Stimulated activated CD4-positive, alpha-beta T cell treated with anti-CD3 and anti-CD28 coated beads, TNF-alpha, amount 100 ng/mL, for 24 hours (primary cell): ENCODE results near the gene FOXC1.

Experiments
- DNase-seq, 3 experiments: peaks; one replicate each; pipeline ENCODE4 v3.0.0-alpha.2; 2020; ENCODE audit warnings: low read depth in 3 of 3

Gene FOXC1

GRCh38 chr6:1612299-1612973 is 2.7 kb downstream of the FOXC1 start:
- DNase-seq, result no peak

DNA sequence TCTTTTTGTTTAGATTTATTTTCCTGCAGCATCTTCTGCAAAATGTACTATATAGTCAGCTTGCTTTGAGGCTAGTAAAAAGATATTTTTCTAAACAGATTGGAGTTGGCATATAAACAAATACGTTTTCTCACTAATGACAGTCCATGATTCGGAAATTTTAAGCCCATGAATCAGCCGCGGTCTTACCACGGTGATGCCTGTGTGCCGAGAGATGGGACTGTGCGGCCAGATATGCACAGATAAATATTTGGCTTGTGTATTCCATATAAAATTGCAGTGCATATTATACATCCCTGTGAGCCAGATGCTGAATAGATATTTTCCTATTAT is 3.2 kb downstream of the FOXC1 start:
- DNase-seq, result no peak

DNA sequence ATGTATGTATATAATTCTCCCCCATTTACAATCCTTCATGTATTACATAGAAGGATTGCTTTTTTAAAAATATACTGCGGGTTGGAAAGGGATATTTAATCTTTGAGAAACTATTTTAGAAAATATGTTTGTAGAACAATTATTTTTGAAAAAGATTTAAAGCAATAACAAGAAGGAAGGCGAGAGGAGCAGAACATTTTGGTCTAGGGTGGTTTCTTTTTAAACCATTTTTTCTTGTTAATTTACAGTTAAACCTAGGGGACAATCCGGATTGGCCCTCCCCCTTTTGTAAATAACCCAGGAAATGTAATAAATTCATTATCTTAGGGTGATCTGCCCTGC is 3.6 kb downstream of the FOXC1 start:
- DNase-seq, result no peak

DNA sequence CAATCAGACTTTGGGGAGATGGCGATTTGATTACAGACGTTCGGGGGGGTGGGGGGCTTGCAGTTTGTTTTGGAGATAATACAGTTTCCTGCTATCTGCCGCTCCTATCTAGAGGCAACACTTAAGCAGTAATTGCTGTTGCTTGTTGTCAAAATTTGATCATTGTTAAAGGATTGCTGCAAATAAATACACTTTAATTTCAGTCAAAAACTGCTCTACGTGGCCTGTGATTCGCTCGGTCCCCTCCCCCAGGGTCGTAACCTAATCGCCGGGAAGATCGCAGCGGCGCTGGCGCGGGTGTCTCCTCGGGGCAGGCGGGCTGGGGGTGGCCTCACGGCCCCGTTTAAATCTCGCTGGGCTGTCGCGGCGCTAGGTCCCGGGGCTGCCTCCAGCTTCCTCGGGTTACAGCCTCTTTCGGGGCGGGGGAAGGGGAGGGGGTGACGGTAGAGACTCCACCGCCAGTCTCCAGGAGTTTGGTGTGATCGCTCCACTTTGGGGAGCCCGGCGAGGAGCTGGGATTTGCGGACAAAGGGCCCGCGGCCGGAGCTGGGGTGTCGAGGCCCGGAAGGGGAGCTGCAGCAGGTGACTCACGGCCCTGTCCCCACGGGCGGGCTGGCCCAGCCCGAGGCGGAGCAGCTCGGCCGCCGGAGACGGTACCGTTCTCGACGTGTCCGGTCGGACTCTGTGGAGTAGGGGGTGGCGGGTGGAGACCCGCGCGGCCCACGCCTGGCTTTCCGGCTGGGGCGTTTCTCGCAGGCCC is 4.2 kb downstream of the FOXC1 start:
- no peak for DNase-seq

DNA sequence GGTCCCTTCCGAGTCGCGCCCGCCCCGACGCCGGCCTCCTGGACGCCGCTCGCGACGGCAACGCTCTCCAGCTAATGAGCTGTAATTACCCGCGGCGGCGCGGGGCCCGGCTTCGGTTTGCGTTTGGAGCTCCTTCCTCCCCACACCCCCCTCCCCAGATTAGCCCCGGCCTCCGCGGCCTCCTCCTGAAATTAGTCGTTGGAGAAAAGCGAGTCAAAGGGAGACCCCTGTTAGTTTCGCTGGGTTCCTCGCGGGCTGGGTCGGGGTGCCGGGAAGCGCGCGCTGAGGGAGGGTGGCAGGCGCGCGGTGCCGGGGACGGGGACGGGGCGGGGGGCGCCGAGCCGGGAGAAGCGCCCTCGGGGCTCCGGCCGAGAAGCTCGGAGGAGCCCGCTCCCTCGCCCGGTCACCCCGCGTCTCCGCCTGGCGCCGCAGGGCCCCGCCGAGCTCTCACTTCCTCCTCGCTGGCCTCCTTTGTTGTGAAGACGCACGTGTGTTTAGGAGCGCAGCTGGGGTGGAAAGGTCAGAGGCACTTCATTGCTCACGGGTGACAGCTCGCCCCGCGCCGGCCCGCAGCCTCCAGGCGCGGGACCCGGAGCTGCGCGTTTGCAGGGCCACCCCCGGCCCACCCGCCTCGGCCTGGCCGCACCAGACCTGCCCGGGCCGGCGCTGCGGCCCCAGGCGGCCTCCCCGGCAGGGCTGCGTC is 4.9 kb downstream of the FOXC1 start:
- DNase-seq, result no peak

- no peak for DNase-seq
Measured at GRCh38 chr6:1615151-1615852, 5.6 kb downstream of the FOXC1 start.

DNA sequence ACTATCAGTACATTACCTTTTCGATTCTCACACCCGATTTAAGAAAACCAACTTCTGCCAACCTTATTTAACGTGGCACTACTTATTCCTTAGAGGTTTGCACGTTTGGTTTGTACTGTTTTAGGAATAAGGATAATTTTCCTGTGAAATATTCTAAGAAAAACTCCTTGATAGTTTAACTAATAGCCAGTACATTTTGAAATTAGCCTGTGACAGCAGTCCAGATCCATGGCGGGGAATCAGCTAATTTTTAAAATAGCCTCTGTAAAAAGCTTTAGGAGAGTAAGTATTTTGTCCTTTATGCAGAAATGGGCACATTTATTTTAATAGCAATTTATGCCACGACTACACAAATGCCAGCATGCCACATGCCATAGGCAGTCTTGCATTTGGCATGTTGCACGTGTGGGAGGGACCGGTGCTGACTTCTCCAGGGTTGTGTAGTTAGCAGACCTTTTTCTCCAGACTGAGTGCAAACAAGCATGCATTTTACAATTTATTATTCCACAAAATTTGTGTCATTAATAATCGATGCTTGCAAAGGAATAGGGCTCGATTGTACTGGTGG is 6.2 kb downstream of the FOXC1 start:
- no peak for DNase-seq

DNA sequence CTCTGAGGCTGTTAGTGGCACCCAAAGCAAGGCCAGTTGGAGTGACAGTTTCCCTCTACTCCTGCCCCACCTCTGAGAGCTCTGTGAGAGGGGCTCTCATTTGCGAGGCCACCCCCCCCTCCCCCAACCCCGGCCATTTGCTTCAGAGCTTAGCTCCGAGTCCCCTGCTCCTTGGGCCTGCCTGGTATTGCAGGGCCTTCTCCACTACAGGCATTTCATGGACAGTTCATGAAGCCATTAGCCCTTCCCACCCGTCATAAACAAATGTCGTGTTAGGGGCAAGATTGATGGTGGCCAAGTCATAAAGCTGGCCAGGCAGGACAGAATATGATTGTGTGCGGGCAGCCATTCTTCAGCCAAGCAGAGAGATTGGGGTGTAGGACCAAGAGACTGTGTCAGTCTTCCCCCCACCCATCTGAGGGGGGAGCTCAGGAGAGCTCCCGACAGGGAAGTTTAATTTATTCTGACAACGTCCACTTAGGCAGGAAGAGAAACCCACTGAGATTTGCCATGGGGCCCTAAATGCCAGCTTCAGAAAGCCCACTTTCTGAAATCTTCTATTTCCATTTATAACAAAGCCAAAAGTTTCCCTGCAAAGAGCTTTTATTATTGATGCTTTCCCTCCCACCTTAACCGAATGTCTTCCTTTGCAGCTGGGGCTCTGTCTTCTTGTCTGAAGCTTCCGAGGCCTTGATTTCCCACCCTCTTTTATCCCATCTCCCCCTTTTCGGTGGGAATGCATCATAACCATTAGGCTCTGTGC is 7.2 kb downstream of the FOXC1 start:
- DNase-seq, result no peak

DNA sequence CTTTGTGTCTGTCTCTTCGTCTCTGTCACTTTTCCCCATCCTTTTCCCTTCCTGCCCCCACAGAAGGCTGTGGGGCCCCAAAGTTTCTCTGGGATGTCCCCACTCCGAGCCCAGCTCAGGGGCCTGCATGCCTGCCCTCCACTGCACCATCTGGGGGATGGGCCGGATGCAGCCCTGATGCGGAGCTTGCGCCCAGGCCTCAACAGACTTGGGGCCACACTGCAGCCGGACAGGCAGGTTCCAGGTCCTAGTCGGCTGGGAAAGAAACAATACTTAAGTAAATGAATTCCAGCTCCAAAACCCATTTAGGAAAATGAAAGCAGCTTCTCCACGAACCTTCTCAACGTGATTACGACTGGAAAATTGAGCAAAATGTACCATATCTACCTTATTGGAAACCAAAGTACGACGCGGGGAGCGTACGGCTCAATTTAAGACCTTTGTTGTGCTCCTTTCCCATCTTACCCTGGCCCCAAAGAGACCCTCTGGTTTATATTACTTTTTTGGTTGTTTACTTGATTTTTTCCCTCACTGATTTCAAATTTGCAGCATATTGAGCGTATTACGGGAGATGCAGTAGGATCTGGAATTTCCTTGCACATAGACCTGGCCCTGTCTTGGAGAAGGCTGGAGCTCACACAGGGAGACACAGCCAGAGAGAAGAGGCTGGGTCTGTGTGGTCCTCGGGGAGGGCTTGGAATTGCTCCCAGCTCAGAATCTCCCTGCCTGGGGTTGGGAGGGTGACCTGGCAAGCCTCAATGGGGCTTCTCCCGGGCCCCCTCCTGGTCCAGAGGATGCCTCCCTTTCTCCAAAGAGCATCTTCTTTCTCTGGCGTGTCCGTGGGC is 8.0 kb downstream of the FOXC1 start:
- DNase-seq, result no peak

GRCh38 chr6:1618311-1619097 is 8.8 kb downstream of the FOXC1 start:
- no peak for DNase-seq

DNA sequence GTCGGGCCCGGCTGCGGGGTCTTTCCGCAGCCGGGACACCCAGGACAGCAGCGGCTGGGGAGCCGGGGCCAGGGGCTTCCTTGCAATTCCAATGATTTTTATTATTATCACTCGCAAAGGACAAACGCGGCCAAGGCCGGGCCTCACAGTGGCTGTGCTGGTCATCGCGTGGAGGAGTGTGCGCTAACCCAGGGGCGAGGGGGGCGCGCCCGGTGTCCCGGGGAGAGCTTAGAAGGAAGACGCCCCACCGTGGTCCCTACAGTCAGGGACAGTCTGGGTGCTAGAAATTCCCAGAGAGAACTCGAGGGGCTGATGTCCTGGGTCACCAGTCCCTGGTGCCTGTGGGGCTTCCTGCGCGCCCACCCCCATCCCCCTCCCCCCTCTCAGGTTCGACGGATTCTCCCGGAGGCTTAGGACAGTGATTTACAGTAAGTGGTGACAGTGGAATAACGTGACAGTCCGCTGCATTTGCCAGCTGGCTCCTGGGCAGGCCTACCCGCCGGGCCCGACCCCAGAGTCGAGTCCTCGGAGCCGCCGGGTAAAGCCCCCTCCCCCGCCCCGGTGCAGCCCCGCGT is 9.5 kb downstream of the FOXC1 start:
- no peak for DNase-seq

DNA sequence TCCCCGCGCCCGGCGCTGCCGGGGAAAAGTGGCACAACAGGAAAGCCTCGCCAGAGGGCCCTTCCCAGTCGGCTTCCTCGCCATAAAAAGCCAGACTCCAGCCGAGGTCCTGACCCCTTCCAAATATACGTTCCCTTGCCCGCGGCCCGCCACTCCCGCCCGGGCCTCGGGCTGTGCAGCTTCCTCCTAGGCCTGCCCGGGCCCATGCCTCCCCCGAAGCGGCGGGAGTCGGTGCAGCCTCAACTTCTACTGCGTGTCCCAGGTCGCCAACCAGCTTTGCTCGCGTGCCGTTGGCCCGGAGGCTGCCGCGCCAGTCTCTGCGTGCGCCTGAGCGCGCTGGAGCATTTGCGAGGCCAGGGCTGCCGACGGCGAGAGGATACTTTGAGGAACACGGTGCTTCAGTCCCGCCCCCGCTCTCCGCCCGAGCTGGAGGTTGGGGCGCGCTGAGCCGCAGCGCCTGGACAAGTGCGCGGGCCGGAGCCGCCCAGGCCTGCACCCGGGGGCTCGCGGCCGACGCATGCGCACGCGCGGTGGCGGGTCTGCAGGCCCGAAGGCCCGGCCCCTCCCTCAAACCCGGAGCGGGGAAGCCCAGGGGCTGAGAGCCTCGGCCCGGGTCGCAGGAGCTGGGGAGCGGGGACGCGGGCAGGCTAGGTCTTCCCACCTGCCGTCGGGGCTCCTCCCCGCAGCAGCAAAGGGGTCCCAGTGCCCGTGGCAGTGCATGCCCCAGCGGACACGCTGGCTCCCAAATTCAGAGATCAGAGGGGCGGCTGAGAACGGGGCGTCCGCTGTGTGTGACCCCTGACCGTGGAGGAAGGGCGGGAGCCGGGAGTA is 10.2 kb downstream of the FOXC1 start:
- DNase-seq, result no peak

DNA sequence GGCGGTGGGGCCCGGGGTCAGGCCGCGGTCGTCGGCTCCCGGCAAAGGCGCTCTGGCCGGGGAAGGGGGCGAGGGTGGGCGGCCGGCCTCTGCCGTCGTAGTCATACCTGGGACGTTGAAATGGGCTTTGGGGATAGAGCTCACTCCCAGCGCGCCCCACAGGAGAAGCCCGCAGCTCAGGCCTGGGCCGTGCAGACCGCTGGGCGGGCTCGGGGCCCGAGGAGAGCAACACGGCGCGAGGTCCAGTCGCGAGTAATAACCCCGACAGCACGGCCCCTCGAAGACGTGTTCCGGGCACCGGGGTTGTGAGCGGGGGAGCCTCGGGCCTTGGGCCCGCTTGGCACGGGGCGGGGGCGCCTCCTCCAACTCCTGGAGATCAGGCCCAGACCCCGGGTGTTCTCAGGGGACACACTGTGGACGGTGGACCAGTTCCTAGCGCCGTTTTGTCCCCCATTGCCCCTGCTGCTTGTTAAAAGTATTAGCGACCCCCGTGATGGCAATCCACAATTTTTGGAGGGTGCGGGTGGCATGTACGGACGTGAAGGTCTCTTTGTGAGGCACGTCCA is 10.9 kb downstream of the FOXC1 start:
- DNase-seq, result no peak

- DNase-seq, result no peak
Measured at GRCh38 chr6:1621070-1621701, 11.5 kb downstream of the FOXC1 start.

DNA sequence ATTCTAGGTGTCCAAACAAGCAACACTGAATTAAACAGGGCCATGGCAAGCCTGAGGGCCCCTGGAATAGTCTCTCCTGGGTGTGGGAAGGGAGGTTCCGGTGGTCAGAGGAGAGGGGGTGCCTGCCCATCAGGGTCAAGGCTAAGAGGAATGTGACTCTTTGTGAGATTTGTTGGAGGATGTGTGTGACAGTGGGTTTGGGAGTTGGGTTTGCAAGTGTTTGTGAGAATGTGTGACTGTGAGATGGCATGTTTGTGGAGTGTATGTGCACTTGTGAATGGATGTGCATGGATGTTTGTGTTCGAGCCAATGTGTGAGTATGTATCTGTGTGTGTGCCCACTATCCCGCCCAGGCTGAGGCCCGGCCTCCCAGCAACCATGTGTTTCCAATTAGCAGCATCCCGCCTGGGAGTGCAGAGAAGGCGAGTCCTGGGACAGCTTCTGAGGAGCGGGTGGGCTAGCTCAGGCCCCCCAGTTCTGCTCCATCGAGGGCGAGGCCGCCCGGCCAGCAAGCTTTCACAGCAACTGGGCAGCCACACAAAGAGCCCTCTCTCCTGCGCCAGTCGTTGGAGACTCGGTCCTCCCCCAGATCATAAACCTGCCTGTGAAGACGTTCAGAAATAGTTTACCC is 12.6 kb downstream of the FOXC1 start:
- no peak for DNase-seq

DNA sequence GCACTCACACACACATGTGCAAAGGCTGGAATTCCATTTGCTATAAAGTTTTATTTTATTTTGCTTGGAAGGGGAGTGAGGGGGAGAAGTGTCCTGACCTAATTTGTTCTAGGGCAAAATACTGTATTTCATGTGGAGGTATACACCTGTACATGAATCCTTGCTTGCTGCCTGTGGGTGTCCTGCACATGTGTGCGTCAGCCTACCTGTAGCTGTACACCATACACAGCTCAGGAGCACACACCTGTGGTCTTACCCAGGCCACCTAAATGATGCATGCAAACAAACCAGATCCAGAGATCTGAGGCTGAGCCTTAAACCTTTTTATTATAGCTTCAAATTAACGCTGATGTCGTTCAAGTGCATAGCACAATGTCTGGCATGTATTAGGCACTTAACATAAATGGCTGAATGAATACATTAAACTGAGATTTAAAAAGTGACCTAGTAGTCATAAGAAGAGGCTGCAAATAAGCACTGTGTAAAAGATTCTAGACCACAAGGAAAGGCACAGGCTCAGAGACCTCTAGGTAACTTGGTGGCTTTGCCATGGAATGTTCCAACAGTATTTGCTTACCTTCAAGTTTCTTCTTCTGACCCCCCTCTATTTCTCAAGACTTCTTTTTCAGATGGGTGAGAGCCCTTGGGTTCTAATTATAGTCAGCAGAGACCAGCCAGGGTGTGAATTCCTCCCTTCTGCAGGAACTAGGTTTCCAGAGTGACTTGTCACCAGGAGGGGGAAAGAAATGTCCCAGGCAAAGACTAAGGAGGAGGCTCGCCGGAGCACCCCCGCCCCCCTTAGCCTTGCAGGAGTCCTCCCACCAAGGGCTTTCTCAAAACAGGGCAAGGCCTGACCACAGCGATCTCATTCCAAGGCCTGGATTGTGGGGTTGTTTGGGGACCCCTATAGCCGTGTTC is 13.4 kb downstream of the FOXC1 start:
- no peak for DNase-seq
